Sigmoid colon (tissue), 4 donors: Measurements from ENCODE around the gene ST8SIA2.

ENCODE experiments used
- EP300 ChIP-seq, 4 donors: sonication (generic); formaldehyde crosslinking; IDR thresholded peaks; one replicate each; pipeline ENCODE4 v1.6.1; 2017; ENCODE audit warnings: antibody characterized with exemption in 4 of 4
- POLR2A ChIP-seq, 2 donors: fragments of 450-650 bp; IDR thresholded peaks; one replicate each; pipeline ENCODE4 v1.6.1; 2016; ENCODE audit warnings: antibody characterized with exemption in 2 of 2, mild to moderate bottlenecking in 2 of 2, moderate library complexity in 2 of 2
- POLR2AphosphoS5 ChIP-seq, 4 donors: sonication (generic); formaldehyde crosslinking; IDR thresholded peaks; one replicate each; pipeline ENCODE4 v1.6.1; 2017; ENCODE audit warnings: antibody characterized with exemption in 4 of 4
- TF ChIP-seq, protein P1 (sequence below), 4 experiments: fragments of 450-650 bp in 3 of 4; fragments of 200-600 bp in 1 of 4; IDR thresholded peaks; one replicate each; pipeline ENCODE4 v1.5.1; 2016 to 2019; ENCODE audit warnings: antibody characterized with exemption in 4 of 4, mild to moderate bottlenecking in 3 of 4, moderate library complexity in 2 of 4

DNA sequence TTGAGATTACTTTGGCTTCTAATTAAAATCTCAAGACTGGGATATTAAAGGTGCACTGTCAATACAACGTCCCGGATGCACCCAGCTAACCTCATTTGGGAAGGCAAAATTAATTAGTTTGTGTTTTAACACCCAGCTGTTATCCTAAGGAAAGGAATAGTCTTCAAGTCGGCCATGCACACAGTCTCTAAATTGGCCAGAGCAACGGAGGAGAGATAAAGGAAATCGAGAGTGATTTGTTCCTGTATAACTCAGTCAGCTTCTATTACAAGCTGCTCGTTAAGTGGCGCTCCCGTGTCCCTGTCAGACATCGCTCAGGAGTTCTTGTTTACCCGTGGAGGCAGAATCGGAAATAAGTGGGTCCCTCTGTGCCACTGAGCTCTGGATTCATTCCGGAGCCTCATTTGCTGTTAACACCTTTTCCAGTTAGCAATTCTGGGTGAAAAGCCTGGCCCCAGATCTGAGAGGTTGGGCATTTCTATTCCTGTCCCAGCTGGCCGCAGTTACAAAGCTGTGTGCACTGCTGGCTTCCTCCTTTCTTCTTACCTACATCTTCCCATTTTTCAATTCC, 63.9 kb downstream of the ST8SIA2 start:
- TF ChIP-seq, protein P1, sequence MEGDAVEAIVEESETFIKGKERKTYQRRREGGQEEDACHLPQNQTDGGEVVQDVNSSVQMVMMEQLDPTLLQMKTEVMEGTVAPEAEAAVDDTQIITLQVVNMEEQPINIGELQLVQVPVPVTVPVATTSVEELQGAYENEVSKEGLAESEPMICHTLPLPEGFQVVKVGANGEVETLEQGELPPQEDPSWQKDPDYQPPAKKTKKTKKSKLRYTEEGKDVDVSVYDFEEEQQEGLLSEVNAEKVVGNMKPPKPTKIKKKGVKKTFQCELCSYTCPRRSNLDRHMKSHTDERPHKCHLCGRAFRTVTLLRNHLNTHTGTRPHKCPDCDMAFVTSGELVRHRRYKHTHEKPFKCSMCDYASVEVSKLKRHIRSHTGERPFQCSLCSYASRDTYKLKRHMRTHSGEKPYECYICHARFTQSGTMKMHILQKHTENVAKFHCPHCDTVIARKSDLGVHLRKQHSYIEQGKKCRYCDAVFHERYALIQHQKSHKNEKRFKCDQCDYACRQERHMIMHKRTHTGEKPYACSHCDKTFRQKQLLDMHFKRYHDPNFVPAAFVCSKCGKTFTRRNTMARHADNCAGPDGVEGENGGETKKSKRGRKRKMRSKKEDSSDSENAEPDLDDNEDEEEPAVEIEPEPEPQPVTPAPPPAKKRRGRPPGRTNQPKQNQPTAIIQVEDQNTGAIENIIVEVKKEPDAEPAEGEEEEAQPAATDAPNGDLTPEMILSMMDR (IDR thresholded peaks at IDR 0.05), result no peak
- TF ChIP-seq POLR2AphosphoS5 (IDR thresholded peaks at IDR 0.05) (no peak), POLR2A (IDR thresholded peaks at IDR 0.05) (no peak), EP300 (IDR thresholded peaks at IDR 0.05) (no peak)
